Caki2 (cell line): ENCODE data around the gene PSMB10. TPM values are rescaled to one million over a fixed set of nuclear protein-coding genes. Genes with fewer than 3 reads are reported as not detected.
"Not testable (repeated sequence)": the region's sequence is repeated elsewhere in the genome, so short reads cannot be mapped to it uniquely, and the experiment has no call there.

Experiments
- DNase-seq: peaks from one replicate; pipeline ENCODE4 v3.0.0-alpha.2; 2015; ENCODE audit warnings: low read depth
- in situ Hi-C: cut with HindIII; loops from 2 replicates; pipeline ENCODE4 v1.10.0; 2016; ENCODE audit warnings: low sequenced_read_pairs, low pct_unique_long_range_greater_than_20kb, mixed read lengths
- total RNA-seq: library from RNA; depleted of rRNA; stranded (reverse); fragments of >200 nt; shearing (Covaris generic); gene quantifications from 2 replicates; pipeline ENCODE4 v1.2.3, GENCODE V29; 2014; ENCODE audit warnings: low replicate concordance

Gene PSMB10
- total RNA-seq, 1 experiment from 2014 or later: 62.9 TPM

DNA sequence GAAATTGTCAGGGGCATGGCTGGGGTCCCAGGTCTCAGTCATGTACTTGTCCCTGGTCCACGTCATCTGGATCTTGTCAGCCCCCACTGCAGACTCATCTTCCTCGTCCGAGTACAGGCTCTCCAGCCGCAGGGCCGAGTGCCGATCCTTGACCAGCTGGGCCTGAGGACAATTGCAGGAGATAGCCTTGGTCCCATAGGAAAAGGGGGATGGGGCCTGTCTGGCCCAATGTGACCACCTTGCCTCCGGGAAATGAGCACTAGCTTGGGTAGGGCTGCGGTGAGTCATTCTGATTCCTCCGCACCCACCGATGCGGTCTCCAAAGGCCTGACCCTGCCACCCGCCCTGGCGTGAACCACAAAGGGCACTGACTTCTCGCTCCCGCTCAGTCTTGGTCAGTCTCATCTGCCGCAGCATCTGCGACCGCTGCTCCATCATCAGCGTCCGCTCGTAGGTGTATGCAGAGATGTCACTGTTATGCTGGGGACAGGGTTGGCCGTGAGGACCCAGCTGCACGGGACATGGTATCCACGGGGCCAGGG is 8.8 kb upstream of the PSMB10 start:
- no peak for DNase-seq
- in situ Hi-C loops: no loop called here

DNA sequence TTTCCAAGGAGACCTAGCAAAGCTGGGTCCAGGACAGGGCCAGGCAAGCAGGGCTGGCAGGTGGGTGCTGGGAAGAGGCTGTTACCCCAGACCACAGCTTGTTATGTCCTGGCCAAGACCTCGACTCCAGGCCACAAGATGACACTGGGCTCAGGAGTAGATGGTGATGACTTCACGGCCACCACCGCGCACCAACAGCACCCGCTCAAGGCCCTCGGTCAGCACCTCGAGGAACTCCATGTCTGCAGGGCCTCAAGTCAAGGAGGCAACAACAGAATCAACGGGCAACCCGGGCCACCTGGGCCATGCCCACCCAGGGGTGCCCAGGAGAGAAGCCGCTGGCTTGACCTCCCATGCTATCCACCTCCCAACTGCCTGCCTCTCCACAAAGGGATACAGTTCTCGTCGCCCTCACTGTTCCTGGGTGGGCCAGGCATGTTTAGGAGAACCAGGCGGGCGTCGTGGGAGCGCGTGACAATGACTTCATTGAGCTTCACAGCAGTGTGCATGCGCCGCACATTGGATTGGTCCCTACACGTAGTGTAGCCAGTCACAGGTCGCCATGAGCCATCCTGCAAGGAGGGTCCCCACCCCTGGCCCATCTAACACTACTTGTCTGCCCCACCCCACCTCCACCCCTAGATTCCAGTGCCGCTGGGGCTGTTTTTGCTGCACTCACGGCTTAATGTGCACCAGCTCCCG is 8.2 kb upstream of the PSMB10 start:
- in situ Hi-C loops: no loop called here
- no peak for DNase-seq

DNA sequence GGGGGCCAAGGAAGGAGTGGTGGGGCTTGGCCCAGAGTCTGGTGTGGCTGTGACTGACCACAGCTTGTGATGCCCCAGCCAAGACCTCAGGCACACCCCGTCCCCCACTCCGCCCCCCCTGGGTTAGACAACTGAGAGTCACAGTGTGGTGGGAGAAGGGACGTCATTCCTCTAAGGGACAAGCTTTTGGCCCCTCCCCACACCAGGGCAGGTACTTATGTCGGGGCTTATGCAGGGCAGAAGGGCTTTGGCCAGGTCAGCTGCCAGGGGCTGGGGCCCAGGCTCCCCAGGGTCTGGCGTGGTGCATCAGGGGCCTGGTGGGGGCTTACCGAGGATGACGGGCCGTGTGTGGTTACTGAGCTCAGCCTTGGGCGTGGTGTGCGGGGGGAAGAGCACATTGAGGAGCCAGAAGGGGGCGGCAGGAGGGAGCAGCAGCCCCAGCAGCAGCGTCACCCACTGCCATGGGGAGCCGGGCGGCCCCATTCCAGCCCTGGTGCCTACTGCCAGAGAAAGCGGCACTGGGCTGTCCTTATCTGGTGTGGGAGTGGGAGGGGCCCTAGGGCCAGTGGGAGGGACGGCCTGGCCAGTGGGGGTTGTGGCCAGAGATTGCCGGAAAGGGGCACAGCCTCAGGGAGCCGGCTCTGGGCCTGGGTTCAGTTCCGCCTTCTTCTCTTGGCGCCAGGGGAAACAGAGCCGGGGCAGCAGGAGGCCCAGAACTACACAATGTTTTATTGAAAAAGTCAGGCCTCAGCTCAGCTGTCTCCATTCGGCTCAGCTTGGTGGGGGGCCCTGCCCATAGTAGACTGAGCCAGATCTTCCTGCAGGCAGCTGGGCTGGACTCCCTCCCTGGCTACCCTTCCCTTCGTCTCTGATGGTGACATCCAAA is 7.2 kb upstream of the PSMB10 start, which contains the start of gene LCAT:
Gene LCAT, minus strand, starts transcription at position 502 of the 886 bp plus-strand sequence. Its CDS starts 19 bp downstream, at position 483.
- no peak for DNase-seq
- in situ Hi-C loops: no loop called here

GRCh38 chr16:67943256-67943618 is 6.6 kb upstream of the PSMB10 start:
- in situ Hi-C loops: no loop called here
- DNase-seq: no peak

DNA sequence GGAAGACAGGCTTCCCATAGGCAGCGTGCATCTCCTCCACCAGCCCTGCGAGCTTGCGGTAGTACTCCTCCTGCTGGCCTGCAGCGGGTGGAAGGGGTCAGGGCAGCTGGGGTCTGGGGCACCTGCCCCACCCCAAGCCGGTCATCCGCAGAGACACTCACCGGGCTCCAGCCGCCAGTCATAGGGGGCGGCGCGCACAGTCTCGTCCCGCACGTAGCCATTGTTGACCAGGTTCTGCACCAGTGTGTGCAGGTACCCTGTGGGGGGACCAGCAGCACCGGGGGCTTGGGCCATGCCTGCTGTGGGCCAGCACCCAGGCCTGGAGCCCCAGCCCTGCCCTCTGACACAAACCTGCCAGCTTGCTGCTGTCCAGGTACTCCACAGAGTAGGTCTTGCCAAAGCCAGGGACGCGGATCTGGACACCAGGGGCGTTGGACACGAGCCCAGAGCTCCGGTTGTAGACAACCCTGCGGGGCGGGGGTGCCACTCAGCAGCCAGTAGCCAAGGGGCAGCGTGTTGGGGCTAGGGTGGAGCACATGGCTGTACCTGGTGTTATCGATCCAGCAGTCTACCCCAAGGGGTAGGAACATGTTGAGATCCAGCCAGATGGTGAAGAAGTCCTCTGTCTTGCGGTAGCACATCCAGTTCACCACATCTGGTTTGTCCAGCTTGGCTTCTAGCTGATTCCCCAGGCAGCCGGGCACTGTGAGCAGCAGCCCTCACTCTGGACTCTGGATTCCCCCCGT is 6.0 kb upstream of the PSMB10 start:
- in situ Hi-C loops: no loop called here
- no peak for DNase-seq

DNA sequence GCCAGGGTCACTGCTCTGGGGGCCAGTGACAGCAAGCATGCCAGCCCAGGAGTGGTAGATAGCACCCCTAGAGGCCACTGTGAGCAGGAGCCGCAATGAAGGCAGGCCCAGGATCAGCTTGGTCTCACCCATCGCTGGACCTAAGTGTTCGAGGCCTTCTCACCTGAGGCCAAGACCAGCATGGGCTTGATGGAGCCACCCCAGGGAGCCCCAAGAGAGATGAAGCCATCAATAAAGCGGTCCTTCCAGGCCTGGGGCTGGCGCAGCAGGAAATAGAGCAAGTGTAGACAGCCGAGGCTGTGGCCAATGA is 5.5 kb upstream of the PSMB10 start:
- in situ Hi-C loops: no loop called here
- peak; percentile 31 for DNase-seq

- in situ Hi-C loops: no loop called here
Measured at GRCh38 chr16:67941469-67942199, 5.0 kb upstream of the PSMB10 start.

DNA sequence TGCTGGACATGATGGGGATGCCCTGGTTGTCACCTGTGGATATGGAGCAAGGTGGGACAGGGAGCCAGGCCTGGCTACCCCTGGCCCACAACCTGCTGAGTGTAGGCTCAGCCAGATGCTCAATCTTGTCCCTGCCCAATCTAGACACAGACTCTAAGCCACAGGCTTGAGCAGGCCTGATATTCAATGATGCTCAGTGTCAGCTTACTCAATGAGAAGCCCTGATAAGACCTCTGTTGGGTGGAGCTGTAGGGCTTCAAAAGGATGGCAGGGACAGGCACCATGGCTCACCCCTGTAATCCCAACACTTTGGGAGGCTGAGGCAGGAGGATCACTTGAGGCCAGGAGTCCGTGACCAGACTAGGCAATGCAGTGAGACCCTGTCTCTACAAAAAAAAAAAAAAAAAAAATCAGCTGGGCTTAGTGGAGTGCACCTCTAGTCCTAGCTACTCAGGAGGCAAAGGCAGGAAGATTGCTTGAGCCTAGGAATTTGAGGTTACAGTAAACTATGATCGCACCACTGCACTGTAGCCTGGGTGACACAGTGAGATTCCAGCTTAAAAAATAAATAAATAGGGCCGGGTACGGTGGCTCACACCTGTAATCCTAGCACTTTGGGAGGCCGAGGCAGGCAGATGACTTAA is 3.9 kb upstream of the PSMB10 start:
- no peak for DNase-seq
- in situ Hi-C loops: no loop called here

More at GRCh38 chr16:67941469-67942199, 5.0 kb upstream of the PSMB10 start:
- no peak for DNase-seq

GRCh38 chr16:67939507-67940445 is 3.1 kb upstream of the PSMB10 start:
- DNase-seq: no peak
- in situ Hi-C loops: no loop called here

DNA sequence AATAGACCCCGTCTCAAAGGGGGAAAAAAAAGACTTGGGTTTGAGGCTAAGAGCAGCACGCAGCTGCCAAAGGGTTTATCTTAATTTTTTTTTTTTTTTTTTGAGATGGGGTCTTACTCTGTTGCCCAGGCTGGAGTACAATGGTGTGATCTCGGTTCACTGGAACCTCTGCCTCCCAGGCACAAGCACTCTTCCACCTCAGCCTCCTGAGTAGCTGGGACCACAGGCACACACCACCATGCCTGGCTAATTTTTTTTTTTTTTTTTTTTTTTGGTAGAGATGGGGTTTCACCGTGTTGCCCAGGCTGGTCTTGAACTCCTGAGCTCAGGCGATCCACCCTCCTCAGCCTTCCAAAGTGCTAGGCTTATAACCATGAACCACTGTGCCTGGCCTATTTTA is 1.1 kb upstream of the PSMB10 start:
- in situ Hi-C loops, DNase-seq: not testable (repeated sequence)

DNA sequence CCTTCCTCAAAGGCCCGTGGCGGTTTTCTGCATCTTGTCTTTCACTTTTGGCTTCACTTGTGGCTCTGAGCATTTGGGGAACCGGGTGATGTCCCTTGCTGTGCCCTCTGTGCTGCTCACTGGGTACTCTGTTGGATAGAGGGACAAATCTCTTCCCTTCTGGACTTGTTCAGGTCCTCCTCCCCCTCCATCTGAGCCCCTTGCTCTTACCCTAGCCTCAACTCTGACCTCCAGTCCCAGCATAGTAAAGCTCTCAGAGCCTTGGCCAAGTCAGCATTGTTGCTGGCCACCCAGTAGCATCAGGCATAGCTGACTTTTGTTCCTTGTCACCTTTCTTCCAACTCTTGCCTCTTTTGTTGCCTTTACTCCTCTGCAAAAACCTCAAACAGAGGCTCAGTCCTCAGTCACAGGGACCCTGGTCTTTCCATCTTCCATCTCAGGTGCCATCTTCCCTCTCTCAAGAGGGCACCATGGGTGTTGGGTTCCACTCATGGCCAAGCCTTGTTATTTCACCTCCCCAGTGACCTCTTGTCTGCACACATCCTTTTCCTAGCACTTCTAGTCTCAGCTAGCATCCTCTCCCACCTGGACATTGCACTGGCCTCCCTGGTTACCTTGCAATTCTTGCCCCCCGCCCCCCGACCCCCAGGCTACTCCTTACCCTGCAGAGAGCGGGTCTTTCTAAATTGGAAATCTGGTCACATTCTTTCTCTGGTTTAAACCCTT is 393 bp upstream of the PSMB10 start:
- peak; percentile 22 for DNase-seq
- in situ Hi-C loops: no loop called here

DNA sequence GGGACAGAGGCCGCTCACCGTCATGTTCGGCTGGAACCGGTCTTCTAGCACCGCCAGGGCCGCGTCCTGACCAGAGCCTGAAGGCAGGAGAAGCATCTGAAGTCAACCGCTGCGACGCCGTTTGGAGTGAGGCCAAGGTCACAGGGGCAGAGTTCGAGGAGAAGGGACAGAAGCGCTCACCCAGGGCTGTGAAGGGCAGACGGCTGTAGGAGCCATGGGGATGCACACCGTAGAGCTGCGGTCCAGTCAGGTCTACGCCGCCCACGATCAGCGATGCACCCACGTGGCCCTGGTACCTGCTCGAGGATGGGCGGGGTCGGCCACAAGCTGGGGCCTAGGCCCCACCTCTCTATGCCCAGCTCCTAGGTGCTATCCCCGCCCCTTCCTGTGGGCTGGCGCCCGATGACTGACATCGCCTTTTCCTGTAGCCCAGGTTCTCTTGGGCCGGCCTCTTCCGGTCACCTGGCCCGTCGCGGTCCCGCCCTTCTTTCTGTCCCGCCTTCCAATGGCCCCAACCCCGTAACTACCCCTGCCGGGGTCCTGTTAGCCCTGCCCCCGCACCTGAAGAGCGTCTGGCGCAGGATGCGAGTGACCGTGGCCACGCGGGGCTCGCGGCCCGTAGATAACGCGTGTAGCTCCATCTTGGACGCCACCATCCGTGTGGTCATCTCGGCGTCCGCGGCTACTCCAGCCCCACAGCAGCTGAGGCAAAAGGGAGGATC is 1.1 kb downstream of the PSMB10 start:
- in situ Hi-C loops: no loop called here
- DNase-seq: peak; percentile 95

DNA sequence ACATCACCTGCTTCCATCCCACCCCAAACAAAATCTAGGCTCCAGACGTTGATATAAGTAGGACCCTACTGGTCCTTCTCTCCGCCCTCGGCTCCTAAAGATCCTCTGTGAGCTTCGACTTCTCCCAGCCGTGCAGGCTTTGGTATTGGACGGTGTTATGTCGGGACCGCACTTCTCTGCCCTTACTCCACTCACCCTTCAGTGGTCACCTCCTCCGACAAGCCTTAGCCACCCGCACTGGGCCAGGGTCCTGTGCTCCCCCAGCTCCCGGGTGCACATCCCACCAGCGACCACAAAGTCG is 1.6 kb downstream of the PSMB10 start:
- no peak for DNase-seq
- in situ Hi-C loops: no loop called here

DNA sequence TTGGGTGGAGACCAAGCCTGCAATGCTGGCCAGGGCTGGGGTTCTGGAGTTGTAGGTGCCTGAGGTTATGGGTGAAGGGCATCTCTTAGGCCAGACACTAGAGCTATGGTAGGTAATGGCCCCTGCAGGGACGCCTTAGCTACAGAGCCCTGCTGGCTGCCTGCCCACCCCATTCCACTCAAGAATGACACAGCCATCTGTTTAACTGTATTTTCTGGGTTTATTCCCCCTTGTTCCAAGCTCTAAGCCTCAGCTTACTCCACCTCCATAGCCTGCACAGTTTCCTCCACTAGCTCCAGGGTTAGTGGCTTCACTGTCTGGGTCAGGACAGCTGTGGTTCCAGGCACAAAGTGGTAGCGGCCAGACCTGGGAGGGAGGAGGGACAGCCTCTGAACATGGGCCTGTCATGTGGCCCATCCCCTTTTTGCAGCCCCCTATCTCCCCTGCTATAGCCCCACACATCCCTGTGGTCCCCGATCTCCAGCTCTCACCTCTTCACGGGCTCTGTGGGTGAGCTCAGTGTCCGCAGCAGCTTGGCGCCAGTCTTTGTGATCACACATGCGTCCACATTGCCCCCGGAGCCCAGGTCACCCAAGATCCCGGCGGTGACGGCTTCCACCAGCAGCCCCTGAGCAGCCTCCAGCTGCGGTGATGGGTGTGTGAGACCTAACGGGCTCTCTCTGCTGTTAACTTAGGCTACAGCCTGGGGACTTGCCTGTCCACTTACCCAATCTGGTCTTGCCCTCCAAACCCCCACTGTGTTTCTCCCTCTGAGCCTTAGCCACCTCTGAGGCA is 2.1 kb downstream of the PSMB10 start:
- no peak for DNase-seq
- in situ Hi-C loops: no loop called here

- in situ Hi-C loops: no loop called here
- DNase-seq: no peak
Measured at GRCh38 chr16:67933805-67934204, 2.8 kb downstream of the PSMB10 start.
